ENCODE measurements around the gene GPRC5C. TPM values are rescaled to one million over a fixed set of nuclear protein-coding genes. Genes with fewer than 3 reads are reported as not detected.

GPRC5C gene
- total RNA-seq, 4 donors from 2014 or later, result 41.6 to 96.4 (median 55.1) TPM

- WGBS, 2 donors, result 84 to 93% methylated on average over 4 of the region's 4 CpGs
- Histone ChIP-seq H3K27ac (no peak overlapping the region), H3K36me3 (no peaks in the 10 kb centered on the region), H3K27me3 (peaks cover 0 to 10% of the 10 kb centered on the region in 2 donors), H3K9me3 (peaks cover 0 to 14% (median 2%) of the 10 kb centered on the region in 4 donors), H3K4me3 (no peak overlapping the region), H3K4me1 (peaks cover 0 to 4% (median 0%) of the 10 kb centered on the region in 4 donors)
- TF ChIP-seq EP300 (IDR thresholded peaks at IDR 0.05) (no peak), CTCF (IDR thresholded peaks at IDR 0.05) (no peak), POLR2A (IDR thresholded peaks at IDR 0.05) (no peak)
- DNase-seq (ENCODE audit: low spot score in 2 of 2), result no peak
Observed at GRCh38 chr17:74475189-74475588, 43.3 kb downstream of the GPRC5C start.

GRCh38 chr17:74477411-74477810 is 45.5 kb downstream of the GPRC5C start:
- TF ChIP-seq EP300 (IDR thresholded peaks at IDR 0.05) (no peak), CTCF (IDR thresholded peaks at IDR 0.05) (no peak), POLR2A (IDR thresholded peaks at IDR 0.05) (no peak)
- Histone ChIP-seq H3K9me3 (peaks cover 0 to 14% (median 2%) of the 10 kb centered on the region in 4 donors), H3K4me1 (peaks cover 0 to 4% (median 0%) of the 10 kb centered on the region in 4 donors), H3K4me3 (no peak overlapping the region), H3K27ac (peak overlapping the region in 1 of 4 donors; percentile 59), H3K36me3 (no peaks in the 10 kb centered on the region), H3K27me3 (no peaks in the 10 kb centered on the region)
- 76 to 81% methylated on average over 4 of the region's 4 CpGs for WGBS, 2 donors
- no peak for DNase-seq (ENCODE audit: low spot score in 2 of 2)

DNA sequence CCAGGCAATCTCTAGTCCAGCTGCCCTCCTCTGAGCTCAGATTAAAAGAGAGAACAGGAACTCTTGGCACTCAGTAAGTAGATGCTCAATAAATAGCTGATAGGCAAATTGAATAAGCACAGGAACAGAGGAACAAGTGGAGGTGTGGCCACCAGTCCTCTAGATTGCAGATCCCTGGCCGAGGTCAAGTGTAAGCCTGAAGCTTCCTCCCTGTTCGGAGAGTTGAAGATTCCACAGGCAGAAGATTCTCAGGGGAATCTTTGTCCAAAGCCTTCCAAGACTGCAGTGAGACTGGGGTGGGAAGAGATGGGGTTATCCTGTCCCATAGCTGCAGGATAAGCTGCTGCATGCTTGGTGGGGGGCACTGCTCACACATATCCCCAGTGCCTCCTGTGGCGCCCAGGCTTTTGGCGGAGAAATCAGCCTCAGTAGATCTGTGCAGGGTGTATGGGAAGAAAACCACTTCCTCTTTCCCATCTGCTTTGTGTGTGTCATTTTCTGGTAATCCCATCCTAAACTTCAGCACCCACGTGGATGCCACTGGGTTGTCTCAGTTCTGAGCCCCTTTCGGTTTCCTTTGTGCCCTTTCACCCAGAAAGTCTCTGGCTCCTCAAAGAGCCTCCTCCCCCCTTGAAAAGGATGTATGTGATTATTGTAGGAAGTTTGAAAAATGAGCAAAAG is 46.7 kb downstream of the GPRC5C start:
- peak overlapping the region in 1 of 4 donors; percentile 59 for H3K27ac ChIP-seq
- H3K36me3 ChIP-seq, result no peaks in the 10 kb centered on the region
- H3K9me3 ChIP-seq, result peaks cover 0 to 14% (median 2%) of the 10 kb centered on the region in 4 donors
- DNase-seq (ENCODE audit: low spot score in 2 of 2), result peak in 1 of 2 donors; percentile 8
- TF ChIP-seq POLR2A (IDR thresholded peaks at IDR 0.05), result no peak
- TF ChIP-seq CTCF (IDR thresholded peaks at IDR 0.05), result no peak
- TF ChIP-seq EP300 (IDR thresholded peaks at IDR 0.05), result peak in 1 of 2 donors; percentile 20
- H3K27me3 ChIP-seq, result peaks cover 0 to 6% of the 10 kb centered on the region in 2 donors
- H3K4me3 ChIP-seq, result no peak overlapping the region
- peaks cover 0 to 4% (median 0%) of the 10 kb centered on the region in 4 donors for H3K4me1 ChIP-seq
- WGBS, 2 donors, result 39 to 42% methylated on average over 6 of the region's 6 CpGs

GRCh38 chr17:74480290-74480689 is 48.4 kb downstream of the GPRC5C start:
- TF ChIP-seq CTCF (IDR thresholded peaks at IDR 0.05), result no peak
- no peak for TF ChIP-seq POLR2A (IDR thresholded peaks at IDR 0.05)
- no peak for TF ChIP-seq EP300 (IDR thresholded peaks at IDR 0.05)
- Histone ChIP-seq H3K9me3 (peaks cover 0 to 11% (median 2%) of the 10 kb centered on the region in 4 donors), H3K27ac (peak overlapping the region in 1 of 4 donors; percentile 40), H3K4me3 (no peak overlapping the region), H3K4me1 (peaks cover 0 to 4% (median 0%) of the 10 kb centered on the region in 4 donors), H3K36me3 (no peaks in the 10 kb centered on the region), H3K27me3 (peaks cover 0 to 11% of the 10 kb centered on the region in 2 donors)
- WGBS, 2 donors, result 65 to 77% methylated on average over 7 to 8 of the region's 8 CpGs
- no peak for DNase-seq (ENCODE audit: low spot score in 2 of 2)

DNA sequence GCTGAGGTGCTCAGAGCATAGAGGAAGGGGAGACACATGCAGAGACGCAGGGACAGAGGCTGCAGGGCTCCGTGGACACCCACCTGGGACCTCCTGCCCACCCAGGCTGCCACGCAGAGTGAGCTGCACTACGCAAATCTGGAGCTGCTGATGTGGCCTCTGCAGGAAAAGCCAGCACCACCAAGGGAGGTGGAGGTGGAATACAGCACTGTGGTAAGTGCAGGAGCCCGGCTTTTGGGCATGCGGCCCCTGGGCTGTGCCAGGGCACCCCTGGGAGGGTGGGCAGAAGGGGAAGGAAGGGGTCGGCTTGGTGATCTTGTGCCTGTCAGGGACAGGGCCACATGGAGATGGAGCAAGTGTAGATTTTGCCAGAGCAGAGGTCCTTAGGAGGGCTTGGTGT is 49.7 kb downstream of the GPRC5C start:
- no peak for DNase-seq (ENCODE audit: low spot score in 2 of 2)
- WGBS, 2 donors, result 69 to 81% methylated on average over 5 to 7 of the region's 7 CpGs
- H3K4me3 ChIP-seq, result no peak overlapping the region
- H3K27ac ChIP-seq, result no peak overlapping the region
- H3K4me1 ChIP-seq, result peaks cover 0 to 4% (median 0%) of the 10 kb centered on the region in 4 donors
- peaks cover 0 to 11% of the 10 kb centered on the region in 2 donors for H3K27me3 ChIP-seq
- no peaks in the 10 kb centered on the region for H3K9me3 ChIP-seq
- no peaks in the 10 kb centered on the region for H3K36me3 ChIP-seq
- no peak for TF ChIP-seq CTCF (IDR thresholded peaks at IDR 0.05)
